PFSK-1 (cell line): Measurements from ENCODE around the gene WDR45B.

ENCODE experiments used
- FOXP2 ChIP-seq: optimal IDR thresholded peaks from 2 replicates; pipeline ENCODE3; 2011; ENCODE audit warnings: borderline replicate concordance, control low read depth, inconsistent platforms; ENCODE audit not compliant: insufficient read depth; ENCODE audit errors: extremely low read length, extremely low read depth
- POLR2AphosphoS5 ChIP-seq: IDR thresholded peaks from 2 replicates; pipeline ENCODE4 v1.6.1; 2012; ENCODE audit warnings: low read depth, mild to moderate bottlenecking, control low read depth, low read length, moderate library complexity
- SIN3A ChIP-seq: IDR thresholded peaks from 2 replicates; pipeline ENCODE4 v1.6.1; 2012; ENCODE audit warnings: mild to moderate bottlenecking, low read length, moderate library complexity, borderline replicate concordance; ENCODE audit not compliant: insufficient read depth
- TAF1 ChIP-seq: IDR thresholded peaks from 2 replicates; pipeline ENCODE4 v1.6.1; 2012; ENCODE audit warnings: low read length, control low read depth, borderline replicate concordance; ENCODE audit not compliant: insufficient read depth
- TF ChIP-seq, protein P1 (sequence below), 2 experiments: IDR thresholded peaks; 2 replicates each; pipeline versions ENCODE4 v1.6.1 to v1.8.0; 2011 to 2012; ENCODE audit warnings: low read depth in 2 of 2, low read length in 2 of 2, control low read depth in 1 of 2, inconsistent platforms in 1 of 2, mild to moderate bottlenecking in 1 of 2, moderate library complexity in 1 of 2; ENCODE audit not compliant: insufficient read depth in 1 of 2

DNA sequence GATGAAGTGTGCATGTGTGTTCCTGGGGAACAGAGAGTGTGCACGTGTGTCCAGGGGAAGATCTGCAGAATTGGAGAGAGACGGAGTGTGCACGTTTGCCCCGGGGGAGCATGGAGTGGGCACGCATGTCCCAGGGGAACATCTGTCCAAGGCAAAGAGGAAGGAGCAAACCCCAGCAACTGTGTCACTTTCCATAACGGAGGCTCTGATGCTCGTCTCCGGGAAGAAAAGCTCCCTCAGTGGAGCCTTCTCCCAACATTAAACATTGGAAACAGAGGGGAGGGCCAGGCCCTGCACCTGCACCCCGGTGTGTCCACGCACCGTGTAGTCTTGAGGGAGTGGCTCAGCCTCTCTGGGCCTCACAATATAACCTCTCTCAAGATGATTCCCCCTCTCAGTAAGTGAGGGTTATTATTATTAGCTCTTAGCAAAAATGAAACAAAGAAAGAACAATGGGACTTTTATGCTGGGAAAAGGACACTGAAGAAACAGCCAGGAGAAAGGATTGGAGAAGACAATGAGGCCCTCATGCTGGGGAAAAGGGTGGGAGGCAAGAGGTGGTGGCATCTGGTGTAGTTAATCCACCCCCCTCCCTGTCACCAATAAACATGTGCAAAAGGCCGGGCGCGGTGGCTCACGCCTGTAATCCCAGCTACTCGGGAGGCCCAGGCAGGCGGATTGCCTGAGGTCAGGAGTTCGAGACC is 42.7 kb upstream of the WDR45B start:
- no peak for TF ChIP-seq POLR2AphosphoS5
- TF ChIP-seq, protein P1, sequence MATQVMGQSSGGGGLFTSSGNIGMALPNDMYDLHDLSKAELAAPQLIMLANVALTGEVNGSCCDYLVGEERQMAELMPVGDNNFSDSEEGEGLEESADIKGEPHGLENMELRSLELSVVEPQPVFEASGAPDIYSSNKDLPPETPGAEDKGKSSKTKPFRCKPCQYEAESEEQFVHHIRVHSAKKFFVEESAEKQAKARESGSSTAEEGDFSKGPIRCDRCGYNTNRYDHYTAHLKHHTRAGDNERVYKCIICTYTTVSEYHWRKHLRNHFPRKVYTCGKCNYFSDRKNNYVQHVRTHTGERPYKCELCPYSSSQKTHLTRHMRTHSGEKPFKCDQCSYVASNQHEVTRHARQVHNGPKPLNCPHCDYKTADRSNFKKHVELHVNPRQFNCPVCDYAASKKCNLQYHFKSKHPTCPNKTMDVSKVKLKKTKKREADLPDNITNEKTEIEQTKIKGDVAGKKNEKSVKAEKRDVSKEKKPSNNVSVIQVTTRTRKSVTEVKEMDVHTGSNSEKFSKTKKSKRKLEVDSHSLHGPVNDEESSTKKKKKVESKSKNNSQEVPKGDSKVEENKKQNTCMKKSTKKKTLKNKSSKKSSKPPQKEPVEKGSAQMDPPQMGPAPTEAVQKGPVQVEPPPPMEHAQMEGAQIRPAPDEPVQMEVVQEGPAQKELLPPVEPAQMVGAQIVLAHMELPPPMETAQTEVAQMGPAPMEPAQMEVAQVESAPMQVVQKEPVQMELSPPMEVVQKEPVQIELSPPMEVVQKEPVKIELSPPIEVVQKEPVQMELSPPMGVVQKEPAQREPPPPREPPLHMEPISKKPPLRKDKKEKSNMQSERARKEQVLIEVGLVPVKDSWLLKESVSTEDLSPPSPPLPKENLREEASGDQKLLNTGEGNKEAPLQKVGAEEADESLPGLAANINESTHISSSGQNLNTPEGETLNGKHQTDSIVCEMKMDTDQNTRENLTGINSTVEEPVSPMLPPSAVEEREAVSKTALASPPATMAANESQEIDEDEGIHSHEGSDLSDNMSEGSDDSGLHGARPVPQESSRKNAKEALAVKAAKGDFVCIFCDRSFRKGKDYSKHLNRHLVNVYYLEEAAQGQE (IDR thresholded peaks at IDR 0.05; ENCODE audit: insufficient read depth in 1 of 2, low read depth in 2 of 2, low read length in 2 of 2), result no peak
- TF ChIP-seq TAF1, result no peak
- no peak for TF ChIP-seq SIN3A
- TF ChIP-seq FOXP2, result no peak
